ENCODE measurements around the gene SMAD3. TPM values are rescaled to one million over a fixed set of nuclear protein-coding genes. Genes with fewer than 3 reads are reported as not detected.
A peak's percentile ranks its signal among the peaks of the same experiment; 100 is the strongest.

Gene SMAD3
- total RNA-seq, 1 experiment from 2014 or later: 82.5 TPM

GRCh38 chr15:67161881-67162280 is 96.5 kb downstream of the SMAD3 start:
- no peak for DNase-seq (ENCODE audit: low spot score)

GRCh38 chr15:67163180-67163579 is 97.8 kb downstream of the SMAD3 start:
- no peak for DNase-seq (ENCODE audit: low spot score)

GRCh38 chr15:67164401-67164791 is 99.0 kb downstream of the SMAD3 start:
- DNase-seq (ENCODE audit: low spot score): no peak

- DNase-seq (ENCODE audit: low spot score): no peak
These were observed 99.4 kb downstream of the SMAD3 start for GRCh38 chr15:67164811-67165253.

GRCh38 chr15:67165254-67166253 is 100.2 kb downstream of the SMAD3 start:
- no peak for DNase-seq (ENCODE audit: low spot score)

DNA sequence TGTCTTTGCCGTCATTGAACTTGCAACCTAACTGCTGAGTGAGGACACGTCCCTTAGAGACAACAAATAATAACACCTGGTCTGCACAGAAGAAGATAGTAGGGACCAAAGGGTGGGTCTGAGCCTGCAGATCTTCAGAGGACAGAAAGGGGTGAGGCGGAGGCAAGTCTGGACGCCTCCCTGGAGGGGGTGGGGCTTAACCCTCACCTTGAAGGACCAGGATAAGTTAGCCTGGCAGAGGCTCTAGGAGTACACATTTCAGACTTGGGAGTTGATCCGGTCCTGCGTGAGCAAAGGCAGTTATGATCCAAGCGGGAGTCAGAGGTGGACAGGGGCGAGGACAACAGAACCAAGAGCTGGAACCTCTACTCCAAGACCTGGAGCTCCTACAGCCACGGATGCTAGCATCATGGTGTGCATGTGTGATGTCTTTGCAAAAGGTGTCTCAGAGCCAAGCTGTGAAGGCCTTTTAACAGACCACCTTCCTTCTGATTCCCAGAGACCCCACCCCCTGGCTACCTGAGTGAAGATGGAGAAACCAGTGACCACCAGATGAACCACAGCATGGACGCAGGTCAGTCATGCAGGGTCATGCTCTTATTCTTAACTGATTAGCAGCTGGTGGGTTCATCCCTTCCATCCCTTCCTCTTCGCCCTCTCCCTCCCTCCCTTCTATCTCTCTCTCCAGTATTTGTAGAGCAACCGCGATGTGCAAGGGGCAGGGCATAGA is 101.0 kb downstream of the SMAD3 start:
- no peak for DNase-seq (ENCODE audit: low spot score)

DNA sequence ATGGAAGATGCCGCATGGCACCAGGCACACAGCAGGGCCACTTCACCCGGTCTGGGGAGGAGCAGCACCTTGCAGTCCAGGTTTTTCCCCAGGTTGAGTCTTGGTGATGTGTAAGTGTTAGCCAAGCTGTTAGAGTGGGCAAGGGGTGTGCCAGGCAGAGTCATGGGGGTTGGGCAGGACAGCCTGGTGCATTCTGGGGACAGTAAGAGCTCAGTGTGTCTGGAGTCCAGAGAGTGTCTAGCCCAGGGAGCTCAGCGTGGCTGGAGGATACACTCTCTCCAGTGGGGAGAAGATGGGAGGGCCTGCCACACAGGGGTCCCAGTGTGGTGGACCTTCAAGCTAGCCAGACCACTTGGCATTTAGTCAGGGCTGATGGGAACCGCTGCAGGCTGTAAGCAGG is 101.7 kb downstream of the SMAD3 start:
- no peak for DNase-seq (ENCODE audit: low spot score)

GRCh38 chr15:67168694-67169093 is 103.3 kb downstream of the SMAD3 start:
- DNase-seq (ENCODE audit: low spot score): no peak

DNA sequence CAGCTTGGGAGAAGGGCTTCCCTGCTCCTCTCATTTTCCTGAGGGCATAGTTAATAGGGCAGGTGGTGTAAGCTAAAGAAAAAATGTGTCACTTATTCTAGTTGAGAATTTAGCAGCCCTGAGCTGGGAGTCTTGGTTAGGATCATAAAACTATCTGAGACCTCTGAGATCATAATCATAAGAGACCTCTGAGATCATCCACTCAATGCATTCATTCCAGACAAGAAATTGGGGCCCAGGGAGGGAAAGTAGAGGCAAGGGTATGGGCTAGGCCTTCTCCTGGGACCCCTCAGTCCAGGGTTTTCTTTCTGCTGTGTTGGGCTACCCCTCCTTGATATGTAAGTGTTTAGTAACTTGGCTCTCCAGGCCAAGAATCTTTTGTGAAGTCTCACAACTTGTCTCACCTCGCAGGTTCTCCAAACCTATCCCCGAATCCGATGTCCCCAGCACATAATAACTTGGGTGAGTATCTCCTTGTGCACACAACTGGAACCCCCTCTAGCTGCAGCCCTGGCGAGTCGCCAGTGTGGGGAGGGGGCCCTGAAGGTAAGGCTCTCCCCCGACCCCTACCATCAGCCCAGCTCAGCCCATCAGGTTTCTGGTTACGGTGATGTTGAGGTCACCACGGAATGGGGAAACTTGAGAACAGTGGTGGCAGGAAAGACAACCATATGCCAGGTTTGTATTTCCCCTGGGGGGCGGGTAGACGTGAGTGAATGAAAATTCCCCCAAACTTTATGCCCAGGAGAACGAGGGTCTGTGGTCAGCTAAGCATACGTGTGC is 104.9 kb downstream of the SMAD3 start:
- DNase-seq (ENCODE audit: low spot score): no peak

- DNase-seq (ENCODE audit: low spot score): no peak
These were observed 106.1 kb downstream of the SMAD3 start for GRCh38 chr15:67171471-67171870.

DNA sequence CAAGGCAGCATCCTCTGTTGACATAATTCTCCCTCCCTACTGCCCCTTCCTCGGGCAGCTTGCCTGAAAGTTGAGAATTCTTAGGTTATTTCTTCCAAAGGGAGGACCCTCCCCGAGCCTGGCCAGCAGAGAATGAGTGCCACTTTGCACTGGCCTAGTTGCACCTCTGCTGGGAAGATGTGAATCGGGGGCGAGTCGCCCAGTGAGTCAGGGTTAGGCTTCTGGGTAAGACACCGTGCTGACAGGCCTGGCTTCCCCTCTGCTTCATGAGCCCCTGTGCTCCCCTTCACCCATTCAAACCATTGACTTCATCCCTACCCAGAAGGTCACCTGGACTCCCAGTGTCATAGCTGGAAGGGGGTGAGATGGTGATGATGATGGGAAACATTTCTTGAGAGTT is 106.8 kb downstream of the SMAD3 start:
- DNase-seq (ENCODE audit: low spot score): no peak

GRCh38 chr15:67173005-67173404 is 107.6 kb downstream of the SMAD3 start:
- no peak for DNase-seq (ENCODE audit: low spot score)

DNA sequence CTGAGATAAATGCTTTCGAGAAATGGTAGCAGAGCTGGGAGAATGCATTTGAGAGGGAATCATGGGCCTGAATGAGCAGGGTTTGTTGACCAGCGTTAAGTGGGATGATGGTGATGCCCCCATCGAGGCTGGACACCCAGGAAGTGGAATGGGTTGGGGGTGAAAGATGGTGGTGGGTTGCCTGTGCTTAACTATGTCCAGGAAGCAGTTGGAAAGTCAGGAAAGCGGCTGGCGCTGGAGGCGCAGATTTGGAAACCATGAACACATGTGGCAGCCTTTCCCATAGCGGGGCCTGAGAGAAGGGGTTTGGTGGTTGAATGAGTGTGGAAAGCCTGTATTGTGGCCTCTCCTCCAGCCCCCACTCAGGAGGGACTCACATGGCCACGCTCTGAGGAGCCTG is 108.4 kb downstream of the SMAD3 start:
- no peak for DNase-seq (ENCODE audit: low spot score)

DNA sequence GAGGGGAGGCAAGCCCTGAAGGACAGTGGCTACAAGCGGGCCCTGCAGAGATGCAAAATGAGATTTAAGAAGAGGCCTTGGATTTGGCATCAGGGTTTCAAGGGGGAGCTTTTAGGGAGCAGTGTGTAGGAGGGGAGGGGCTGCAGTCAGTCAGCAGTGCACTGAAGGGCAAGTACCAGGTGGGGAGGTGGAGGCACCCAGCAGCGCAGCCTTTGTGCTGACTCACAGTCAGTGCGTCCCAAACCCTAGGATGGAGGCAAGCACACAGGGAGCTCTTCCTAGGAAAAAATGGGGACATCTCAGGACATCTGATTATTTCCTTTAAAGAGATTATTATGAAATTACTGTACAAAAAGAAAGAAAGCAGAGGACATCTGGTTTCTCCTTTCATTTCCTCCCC is 109.0 kb downstream of the SMAD3 start:
- DNase-seq (ENCODE audit: low spot score): no peak

GRCh38 chr15:67174864-67175573 is 109.6 kb downstream of the SMAD3 start:
- DNase-seq (ENCODE audit: low spot score): peak; percentile 93

DNA sequence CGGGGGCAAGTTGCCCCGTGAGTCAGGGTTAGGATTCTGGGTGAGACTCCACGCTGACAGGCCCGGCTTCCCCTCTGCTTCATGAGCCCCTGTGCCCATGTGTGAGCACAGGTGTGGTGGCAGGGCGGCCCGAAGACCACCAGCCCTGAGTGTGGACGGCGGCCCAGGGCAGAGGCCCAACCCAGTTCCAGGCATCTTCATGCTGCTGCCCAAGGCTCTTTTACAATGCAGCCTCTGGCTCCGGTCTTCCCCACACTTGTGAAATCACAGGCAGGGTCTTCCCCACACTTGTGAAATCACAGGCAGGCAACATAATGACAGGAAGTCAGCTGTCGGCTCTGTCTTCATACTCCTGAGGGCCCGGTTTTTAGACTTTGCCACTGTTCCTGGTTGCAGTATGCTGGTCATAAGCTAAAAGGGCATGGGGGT is 110.3 kb downstream of the SMAD3 start:
- no peak for DNase-seq (ENCODE audit: low spot score)

- peak; percentile 44 for DNase-seq (ENCODE audit: low spot score)
These were observed 111.0 kb downstream of the SMAD3 start for GRCh38 chr15:67176195-67176971.

DNA sequence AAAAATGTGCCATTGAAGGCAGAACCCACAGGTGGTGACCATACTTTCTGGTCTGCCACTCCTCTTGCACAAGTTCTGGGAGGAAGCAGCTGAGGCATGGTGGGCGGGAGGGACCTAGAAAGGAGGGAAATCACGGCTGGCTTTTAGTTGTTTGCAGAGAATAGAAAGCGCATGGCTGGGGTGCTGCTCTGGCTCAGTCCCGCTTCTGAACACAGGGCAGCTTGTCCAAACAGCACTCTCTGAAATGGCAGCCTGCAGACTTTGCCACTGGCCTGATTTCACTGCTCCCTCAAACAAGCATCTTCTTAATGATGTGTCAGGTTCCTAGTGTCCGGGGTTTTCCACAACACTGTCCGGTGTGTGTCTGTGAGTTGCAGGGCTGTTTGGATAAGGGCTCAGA is 112.3 kb downstream of the SMAD3 start:
- DNase-seq (ENCODE audit: low spot score): no peak

GRCh38 chr15:67178569-67179210 is 113.3 kb downstream of the SMAD3 start:
- DNase-seq (ENCODE audit: low spot score): peak; percentile 48

Measured in HT-29 (cell line).